H1 (cell line): Measurements from ENCODE around the gene PHLDA3. TPM values are rescaled to one million over a fixed set of nuclear protein-coding genes. Genes with fewer than 3 reads are reported as not detected.

Experiments used
- RAD21 ChIP-seq, 2 experiments: IDR thresholded peaks in 1 of 2; conservative IDR thresholded peaks in 1 of 2; 2 replicates each; pipeline ENCODE4 v1.6.1; 2011; ENCODE audit warnings: low read depth in 2 of 2, low read length in 2 of 2, improper control_type of control experiment in 1 of 2, inconsistent platforms in 1 of 2, mild to moderate bottlenecking in 1 of 2, moderate library complexity in 1 of 2
- SP2 ChIP-seq: IDR thresholded peaks from 2 replicates; pipeline ENCODE4 v1.6.1; 2012; ENCODE audit warnings: mild to moderate bottlenecking, low read length, inconsistent platforms
- ZNF274 ChIP-seq: IDR thresholded peaks from 2 replicates; pipeline ENCODE4 v1.7.0; 2012; ENCODE audit warnings: low read length, borderline replicate concordance; ENCODE audit errors: extremely low read depth
- polyA plus RNA-seq, 7 experiments: library from polyadenylated mRNA; depleted of rRNA in 3 of 7; stranded (reverse) in 5 of 7; unstranded in 2 of 7; fragments of >200 nt in 5 of 7; fragments of 200-250 nt in 2 of 7; gene quantifications; 1 replicate in 5 of 7; 2 replicates in 1 of 7; 4 replicates in 1 of 7; pipeline versions ENCODE4 v1.2.1 to v1.2.3, GENCODE V29; 2011 to 2013; ENCODE audit warnings: missing spikeins in 2 of 7, mixed read lengths in 2 of 7
- total RNA-seq: library from RNA; stranded (reverse); fragmentation: NEBNext Ultra II Directional; extraction: Animal tissue kit (Norgen Biotek cat#: 25700); gene quantifications from 2 replicates; pipeline ENCODE4 v1.2.1, GENCODE V29; 2021

PHLDA3 gene
- total and polyA plus RNA-seq, 2 of the 8 experiments (the other 6 are each of a cell fraction or from before 2014, with no cell fraction given) = 25.5 to 27.5 TPM

DNA sequence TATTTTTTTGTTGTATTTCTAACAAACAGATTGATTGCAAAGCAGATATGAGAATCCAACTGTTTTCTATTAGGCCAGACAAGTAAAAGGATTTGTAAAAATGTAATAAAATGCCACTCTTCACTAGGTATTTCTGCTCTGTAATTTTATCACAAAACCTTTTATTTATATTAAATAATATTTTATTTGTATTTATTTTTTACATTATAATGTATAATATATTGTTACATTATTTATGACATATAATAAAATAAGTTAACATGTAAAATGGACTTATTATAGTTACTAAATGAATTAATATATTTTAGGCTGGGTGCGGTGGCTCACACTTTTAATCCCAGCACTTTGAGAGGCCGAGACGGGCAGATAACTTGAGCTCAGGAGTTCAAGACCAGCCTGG is 34.7 kb downstream of the PHLDA3 start (continued):
- TF ChIP-seq ZNF274 (no peak), RAD21 (IDR thresholded peaks at IDR 0.05 in 1 of 2, conservative IDR thresholded peaks at IDR 0.05 in 1 of 2; ENCODE audit: low read depth in 2 of 2, low read length in 2 of 2) (no peak), SP2 (no peak)
